Measurements from ENCODE around the gene VTI1A. TPM values are rescaled to one million over a fixed set of nuclear protein-coding genes. Genes with fewer than 3 reads are reported as not detected.

The VTI1A gene
- total and polyA plus RNA-seq, 2 of the 13 experiments (the other 11 are each of a cell fraction or from before 2014, with no cell fraction given) = 11.7 to 32.7 TPM

DNA sequence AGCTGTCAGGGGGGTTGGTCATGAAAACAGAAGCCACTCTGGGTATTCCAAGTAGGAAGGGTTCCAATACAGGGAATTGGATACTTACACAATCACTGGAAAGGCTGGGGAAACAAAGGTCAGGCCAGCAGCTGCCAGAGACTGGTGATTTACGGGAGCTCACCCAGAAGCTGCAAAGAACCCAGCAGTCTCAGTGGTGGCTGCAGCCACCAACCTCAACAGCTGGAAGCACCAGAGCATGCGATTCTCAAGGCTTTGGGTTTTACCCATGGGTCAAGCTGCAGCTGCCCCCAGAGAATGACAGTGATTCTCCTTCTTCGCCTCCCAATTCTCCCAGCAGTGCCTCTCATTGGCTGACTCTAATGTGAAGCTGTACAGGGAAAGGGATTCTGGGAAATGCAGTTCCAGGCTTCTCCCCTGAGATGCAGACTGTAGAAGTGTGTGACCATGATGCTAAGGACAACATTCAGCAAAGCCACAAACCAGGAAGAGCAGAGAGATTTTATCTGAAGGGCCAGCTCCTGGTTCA is 395.9 kb downstream of the VTI1A start (continued):
- TF ChIP-seq ZNF746 (CRISPR knock-in tag; IDR thresholded peaks at IDR 0.05) (no peak), CREM (IDR thresholded peaks at IDR 0.05) (peak; percentile 41; the same call in 1 of the 2 replicates), CREM (CRISPR knock-in tag; IDR thresholded peaks at IDR 0.05) (no peak)

- in situ Hi-C loops (cut with HindIII; ENCODE audit: extremely low pct_ligation_motif_present, low pct_unique_long_range_greater_than_20kb) = no loop called here
- no peaks in the 10 kb centered on the region for H3K27me3 ChIP-seq (ENCODE audit: control insufficient read depth in 1 of 2, insufficient read depth in 2 of 2, low read length in 2 of 2)
- CTCF ChIA-PET (ENCODE audit: low intra/inter-chr PET ratio, low total read pairs) = no interaction called here
- TF ChIP-seq ISX (CRISPR knock-in tag; conservative IDR thresholded peaks at IDR 0.05) (no peak), SRSF4 (IDR thresholded peaks at IDR 0.05; ENCODE audit: low read depth, low read length, poor library complexity, severe bottlenecking) (no peak), TSC22D2 (CRISPR knock-in tag; IDR thresholded peaks at IDR 0.05; ENCODE audit: borderline replicate concordance) (no peak), CHCHD3 (CRISPR knock-in tag; IDR thresholded peaks at IDR 0.05) (no peak), ZFP1 (CRISPR knock-in tag; IDR thresholded peaks at IDR 0.05) (no peak), KAT8 (CRISPR knock-in tag; IDR thresholded peaks at IDR 0.05) (no peak), REXO4 (CRISPR knock-in tag; IDR thresholded peaks at IDR 0.05; ENCODE audit: borderline replicate concordance) (no peak), ZBTB7B (CRISPR knock-in tag; IDR thresholded peaks at IDR 0.05) (0 out of 2 replicates have a peak, but pooled peaks have one; percentile 39), RBAK (CRISPR knock-in tag; IDR thresholded peaks at IDR 0.05) (no peak)
- TF ChIP-seq, protein P1, sequence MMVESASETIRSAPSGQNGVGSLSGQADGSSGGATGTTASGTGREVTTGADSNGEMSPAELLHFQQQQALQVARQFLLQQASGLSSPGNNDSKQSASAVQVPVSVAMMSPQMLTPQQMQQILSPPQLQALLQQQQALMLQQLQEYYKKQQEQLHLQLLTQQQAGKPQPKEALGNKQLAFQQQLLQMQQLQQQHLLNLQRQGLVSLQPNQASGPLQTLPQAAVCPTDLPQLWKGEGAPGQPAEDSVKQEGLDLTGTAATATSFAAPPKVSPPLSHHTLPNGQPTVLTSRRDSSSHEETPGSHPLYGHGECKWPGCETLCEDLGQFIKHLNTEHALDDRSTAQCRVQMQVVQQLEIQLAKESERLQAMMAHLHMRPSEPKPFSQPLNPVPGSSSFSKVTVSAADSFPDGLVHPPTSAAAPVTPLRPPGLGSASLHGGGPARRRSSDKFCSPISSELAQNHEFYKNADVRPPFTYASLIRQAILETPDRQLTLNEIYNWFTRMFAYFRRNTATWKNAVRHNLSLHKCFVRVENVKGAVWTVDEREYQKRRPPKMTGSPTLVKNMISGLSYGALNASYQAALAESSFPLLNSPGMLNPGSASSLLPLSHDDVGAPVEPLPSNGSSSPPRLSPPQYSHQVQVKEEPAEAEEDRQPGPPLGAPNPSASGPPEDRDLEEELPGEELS (CRISPR knock-in tag; IDR thresholded peaks at IDR 0.05) = 0 out of 2 replicates have a peak, but pooled peaks have one; percentile 6
- TF ChIP-seq, protein P2, sequence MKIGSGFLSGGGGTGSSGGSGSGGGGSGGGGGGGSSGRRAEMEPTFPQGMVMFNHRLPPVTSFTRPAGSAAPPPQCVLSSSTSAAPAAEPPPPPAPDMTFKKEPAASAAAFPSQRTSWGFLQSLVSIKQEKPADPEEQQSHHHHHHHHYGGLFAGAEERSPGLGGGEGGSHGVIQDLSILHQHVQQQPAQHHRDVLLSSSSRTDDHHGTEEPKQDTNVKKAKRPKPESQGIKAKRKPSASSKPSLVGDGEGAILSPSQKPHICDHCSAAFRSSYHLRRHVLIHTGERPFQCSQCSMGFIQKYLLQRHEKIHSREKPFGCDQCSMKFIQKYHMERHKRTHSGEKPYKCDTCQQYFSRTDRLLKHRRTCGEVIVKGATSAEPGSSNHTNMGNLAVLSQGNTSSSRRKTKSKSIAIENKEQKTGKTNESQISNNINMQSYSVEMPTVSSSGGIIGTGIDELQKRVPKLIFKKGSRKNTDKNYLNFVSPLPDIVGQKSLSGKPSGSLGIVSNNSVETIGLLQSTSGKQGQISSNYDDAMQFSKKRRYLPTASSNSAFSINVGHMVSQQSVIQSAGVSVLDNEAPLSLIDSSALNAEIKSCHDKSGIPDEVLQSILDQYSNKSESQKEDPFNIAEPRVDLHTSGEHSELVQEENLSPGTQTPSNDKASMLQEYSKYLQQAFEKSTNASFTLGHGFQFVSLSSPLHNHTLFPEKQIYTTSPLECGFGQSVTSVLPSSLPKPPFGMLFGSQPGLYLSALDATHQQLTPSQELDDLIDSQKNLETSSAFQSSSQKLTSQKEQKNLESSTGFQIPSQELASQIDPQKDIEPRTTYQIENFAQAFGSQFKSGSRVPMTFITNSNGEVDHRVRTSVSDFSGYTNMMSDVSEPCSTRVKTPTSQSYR (CRISPR knock-in tag; IDR thresholded peaks at IDR 0.05; ENCODE audit: borderline replicate concordance) = peak; percentile 48; the same call in 1 of the 2 replicates
- TF ChIP-seq, protein P3, sequence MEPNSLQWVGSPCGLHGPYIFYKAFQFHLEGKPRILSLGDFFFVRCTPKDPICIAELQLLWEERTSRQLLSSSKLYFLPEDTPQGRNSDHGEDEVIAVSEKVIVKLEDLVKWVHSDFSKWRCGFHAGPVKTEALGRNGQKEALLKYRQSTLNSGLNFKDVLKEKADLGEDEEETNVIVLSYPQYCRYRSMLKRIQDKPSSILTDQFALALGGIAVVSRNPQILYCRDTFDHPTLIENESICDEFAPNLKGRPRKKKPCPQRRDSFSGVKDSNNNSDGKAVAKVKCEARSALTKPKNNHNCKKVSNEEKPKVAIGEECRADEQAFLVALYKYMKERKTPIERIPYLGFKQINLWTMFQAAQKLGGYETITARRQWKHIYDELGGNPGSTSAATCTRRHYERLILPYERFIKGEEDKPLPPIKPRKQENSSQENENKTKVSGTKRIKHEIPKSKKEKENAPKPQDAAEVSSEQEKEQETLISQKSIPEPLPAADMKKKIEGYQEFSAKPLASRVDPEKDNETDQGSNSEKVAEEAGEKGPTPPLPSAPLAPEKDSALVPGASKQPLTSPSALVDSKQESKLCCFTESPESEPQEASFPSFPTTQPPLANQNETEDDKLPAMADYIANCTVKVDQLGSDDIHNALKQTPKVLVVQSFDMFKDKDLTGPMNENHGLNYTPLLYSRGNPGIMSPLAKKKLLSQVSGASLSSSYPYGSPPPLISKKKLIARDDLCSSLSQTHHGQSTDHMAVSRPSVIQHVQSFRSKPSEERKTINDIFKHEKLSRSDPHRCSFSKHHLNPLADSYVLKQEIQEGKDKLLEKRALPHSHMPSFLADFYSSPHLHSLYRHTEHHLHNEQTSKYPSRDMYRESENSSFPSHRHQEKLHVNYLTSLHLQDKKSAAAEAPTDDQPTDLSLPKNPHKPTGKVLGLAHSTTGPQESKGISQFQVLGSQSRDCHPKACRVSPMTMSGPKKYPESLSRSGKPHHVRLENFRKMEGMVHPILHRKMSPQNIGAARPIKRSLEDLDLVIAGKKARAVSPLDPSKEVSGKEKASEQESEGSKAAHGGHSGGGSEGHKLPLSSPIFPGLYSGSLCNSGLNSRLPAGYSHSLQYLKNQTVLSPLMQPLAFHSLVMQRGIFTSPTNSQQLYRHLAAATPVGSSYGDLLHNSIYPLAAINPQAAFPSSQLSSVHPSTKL (CRISPR knock-in tag; IDR thresholded peaks at IDR 0.05) = peak; percentile 52
These were observed 396.6 kb downstream of the VTI1A start for GRCh38 chr10:112843623-112844022.

More at GRCh38 chr10:112843623-112844022, 396.6 kb downstream of the VTI1A start:
- Histone ChIP-seq H3K36me3 (replicated peaks in 1 of 2; ENCODE audit: control insufficient read depth in 1 of 2, insufficient read depth in 2 of 2, low read length in 2 of 2) (no peaks in the 10 kb centered on the region), H3K4me3 (replicated peaks in 1 of 3; ENCODE audit: insufficient read depth in 1 of 3, low read depth in 2 of 3, low read length in 3 of 3) (no peak overlapping the region), H3K4me1 (ENCODE audit: insufficient read depth, low read length) (peaks cover 40% of the 10 kb centered on the region), H2AFZ (ENCODE audit: low read length) (no peak overlapping the region), H3K9me3 (ENCODE audit: low read length) (peaks cover 20% of the 10 kb centered on the region), H4K20me1 (ENCODE audit: insufficient read depth, low read length) (no peaks in the 10 kb centered on the region), H3K79me2 (ENCODE audit: insufficient read depth, low read length) (no peaks in the 10 kb centered on the region), H3K4me2 (ENCODE audit: low read depth, low read length) (peak overlapping the region; percentile 75), H3K27ac (ENCODE audit: extremely low read length, insufficient read depth, low read length) (no peak overlapping the region), H3K9ac (ENCODE audit: insufficient read depth, low read depth, low read length) (no peak overlapping the region)
- intact Hi-C loops (cut with micrococcal nuclease; ENCODE audit: unreplicated experiment) = loop anchor here (5.0 kb wide), 1 partner anchor 49 kb away; no protein-coding TSS in a partner anchor
- DNase-seq (ENCODE audit: low spot score) (peak; percentile 55), ATAC-seq (peak; percentile 20), FAIRE-seq (peak; percentile 76)
- WGBS (ENCODE audit: low lambda C conversion rate) = 6% methylated on average over 3 of the region's 3 CpGs
- no TSS peak for BruUV-seq (replicated peaks)
- POLR2A ChIA-PET = interaction anchor here (2.1 kb wide), 1 partner anchor 55 kb away, joined by 9 read pairs; no protein-coding TSS in a partner anchor

Measured in HepG2 (cell line).